Measurements from ENCODE around the gene PTMA.

DNA sequence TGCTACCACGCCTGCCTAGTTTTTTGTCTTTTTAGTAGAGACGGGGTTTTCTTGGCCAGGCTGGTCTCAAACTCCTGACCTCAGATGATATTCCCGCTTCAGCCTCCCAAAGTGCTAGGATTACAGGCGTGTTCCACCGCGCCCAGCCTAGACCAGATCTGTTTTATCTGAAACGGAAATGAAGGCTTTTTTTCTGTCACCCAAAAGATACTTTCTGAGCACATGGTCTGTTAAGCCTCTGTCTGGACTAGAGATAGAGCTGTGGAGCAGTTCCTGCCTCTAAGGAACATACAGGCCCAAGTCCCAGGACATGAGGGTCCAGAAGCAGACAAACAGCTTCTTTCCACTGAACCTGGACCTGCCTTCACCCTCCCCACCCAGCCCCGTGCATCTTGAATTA lies 43.6 kb upstream of the PTMA start:
- TF ChIP-seq, protein P1, sequence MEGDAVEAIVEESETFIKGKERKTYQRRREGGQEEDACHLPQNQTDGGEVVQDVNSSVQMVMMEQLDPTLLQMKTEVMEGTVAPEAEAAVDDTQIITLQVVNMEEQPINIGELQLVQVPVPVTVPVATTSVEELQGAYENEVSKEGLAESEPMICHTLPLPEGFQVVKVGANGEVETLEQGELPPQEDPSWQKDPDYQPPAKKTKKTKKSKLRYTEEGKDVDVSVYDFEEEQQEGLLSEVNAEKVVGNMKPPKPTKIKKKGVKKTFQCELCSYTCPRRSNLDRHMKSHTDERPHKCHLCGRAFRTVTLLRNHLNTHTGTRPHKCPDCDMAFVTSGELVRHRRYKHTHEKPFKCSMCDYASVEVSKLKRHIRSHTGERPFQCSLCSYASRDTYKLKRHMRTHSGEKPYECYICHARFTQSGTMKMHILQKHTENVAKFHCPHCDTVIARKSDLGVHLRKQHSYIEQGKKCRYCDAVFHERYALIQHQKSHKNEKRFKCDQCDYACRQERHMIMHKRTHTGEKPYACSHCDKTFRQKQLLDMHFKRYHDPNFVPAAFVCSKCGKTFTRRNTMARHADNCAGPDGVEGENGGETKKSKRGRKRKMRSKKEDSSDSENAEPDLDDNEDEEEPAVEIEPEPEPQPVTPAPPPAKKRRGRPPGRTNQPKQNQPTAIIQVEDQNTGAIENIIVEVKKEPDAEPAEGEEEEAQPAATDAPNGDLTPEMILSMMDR (conservative IDR thresholded peaks at IDR 0.05; ENCODE audit: low read depth, low read length): no peak
- TF ChIP-seq EZH2 (IDR thresholded peaks at IDR 0.05; ENCODE audit: borderline replicate concordance, low read depth, low read length, poor library complexity, severe bottlenecking): no peak

Data from A673 (cell line).